Mesendoderm (in vitro differentiated cells): ENCODE data around the gene GGT7.
"Not testable (repeated sequence)": the region's sequence is repeated elsewhere in the genome, so short reads cannot be mapped to it uniquely, and the experiment has no call there.

Experiments
- DNase-seq: peaks from one replicate; pipeline ENCODE4 v3.0.0; 2013
- H2AK5ac ChIP-seq: 2 replicates; pipeline ENCODE4 v1.6.1; 2013; ENCODE audit warnings: low read length, inconsistent platforms
- H2BK120ac ChIP-seq: 2 replicates; pipeline ENCODE4 v1.6.1; 2013; ENCODE audit warnings: low read depth, mild to moderate bottlenecking, low read length, moderate library complexity, mixed read lengths
- H2BK15ac ChIP-seq: replicated peaks from 2 replicates; pipeline ENCODE4 v1.6.1; 2013; ENCODE audit warnings: low read depth, mild to moderate bottlenecking, moderate library complexity
- H2BK5ac ChIP-seq: 2 replicates; pipeline ENCODE4 v1.6.1; 2013; ENCODE audit warnings: low read length, inconsistent platforms
- H3K18ac ChIP-seq: 2 replicates; pipeline ENCODE4 v1.6.1; 2013; ENCODE audit warnings: mild to moderate bottlenecking, low read length, mixed read lengths
- H3K23ac ChIP-seq: one replicate; pipeline ENCODE4 v1.6.1; 2013; ENCODE audit warnings: low read length
- H3K27ac ChIP-seq: 2 replicates; pipeline ENCODE4 v1.5.1; 2013; ENCODE audit warnings: low read depth, mild to moderate bottlenecking, inconsistent platforms, low read length, moderate library complexity
- H3K27me3 ChIP-seq: 2 replicates; pipeline ENCODE4 v1.6.1; 2013; ENCODE audit warnings: low read length, control low read depth, mild to moderate bottlenecking, inconsistent platforms; ENCODE audit not compliant: insufficient read depth, poor library complexity
- H3K36me3 ChIP-seq: 2 replicates; pipeline ENCODE4 v1.6.1; 2013; ENCODE audit warnings: low read length, inconsistent platforms; ENCODE audit not compliant: control insufficient read depth, insufficient read depth
- H3K4ac ChIP-seq: one replicate; pipeline ENCODE4 v1.6.1; 2013; ENCODE audit warnings: low read depth, mild to moderate bottlenecking, low read length, moderate library complexity
- H3K4me1 ChIP-seq: 2 replicates; pipeline ENCODE4 v1.6.1; 2013; ENCODE audit warnings: low read depth, low read length, inconsistent platforms; ENCODE audit not compliant: control insufficient read depth
- H3K4me2 ChIP-seq: 2 replicates; pipeline ENCODE4 v1.6.1; 2013; ENCODE audit warnings: low read length
- H3K4me3 ChIP-seq: 2 replicates; pipeline ENCODE4 v1.5.1; 2013; ENCODE audit warnings: mild to moderate bottlenecking, low read length
- H3K56ac ChIP-seq: one replicate; pipeline ENCODE4 v1.6.1; 2013; ENCODE audit warnings: low read length
- H3K79me1 ChIP-seq: 2 replicates; pipeline ENCODE4 v1.6.1; 2013; ENCODE audit warnings: low read length, inconsistent platforms
- H3K79me2 ChIP-seq: 2 replicates; pipeline ENCODE4 v1.6.1; 2013; ENCODE audit warnings: mild to moderate bottlenecking, low read length; ENCODE audit not compliant: control insufficient read depth, insufficient read depth
- H3K9ac ChIP-seq: 2 replicates; pipeline ENCODE4 v1.6.1; 2013; ENCODE audit warnings: low read length, inconsistent platforms
- H4K5ac ChIP-seq: one replicate; pipeline ENCODE4 v1.6.1; 2013; ENCODE audit warnings: low read length
- H4K8ac ChIP-seq: one replicate; pipeline ENCODE4 v1.6.1; 2013; ENCODE audit warnings: low read depth, mild to moderate bottlenecking, control low read depth, low read length, moderate library complexity
- WGBS: extraction: QIAGEN DNeasy Blood & Tissue Kit; methylation state at CpG from one replicate; pipeline ENCODE4 v1.1.7; 2013; ENCODE audit warnings: low lambda C conversion rate, missing lambda C conversion rate; ENCODE audit not compliant: insufficient coverage; ENCODE audit errors: extremely low coverage; 5-methylcytosine and 5-hydroxymethylcytosine counted together

Gene GGT7

GRCh38 chr20:34915131-34915530 is 42.5 kb upstream of the GGT7 start:
- H3K27ac ChIP-seq: no peak overlapping the region
- no peak overlapping the region for H2AK5ac ChIP-seq
- H2BK15ac ChIP-seq: no peak overlapping the region
- no peak overlapping the region for H3K4me3 ChIP-seq
- WGBS: no CpG with 5 or more reads among the region's 4 CpGs
- no peak overlapping the region for H3K9ac ChIP-seq
- H3K4me2 ChIP-seq: no peak overlapping the region
- no peak overlapping the region for H3K23ac ChIP-seq
- H3K79me1 ChIP-seq: no peaks in the 10 kb centered on the region
- H3K4me1 ChIP-seq: no peaks in the 10 kb centered on the region
- no peaks in the 10 kb centered on the region for H3K27me3 ChIP-seq
- no peak overlapping the region for H2BK5ac ChIP-seq
- H4K8ac ChIP-seq: no peak overlapping the region
- no peak overlapping the region for H3K56ac ChIP-seq
- H4K5ac ChIP-seq: no peak overlapping the region
- no peak overlapping the region for H3K18ac ChIP-seq
- no peaks in the 10 kb centered on the region for H3K36me3 ChIP-seq
- no peak overlapping the region for H2BK120ac ChIP-seq
- H3K4ac ChIP-seq: no peak overlapping the region
- H3K79me2 ChIP-seq: no peaks in the 10 kb centered on the region
- no peak for DNase-seq

DNA sequence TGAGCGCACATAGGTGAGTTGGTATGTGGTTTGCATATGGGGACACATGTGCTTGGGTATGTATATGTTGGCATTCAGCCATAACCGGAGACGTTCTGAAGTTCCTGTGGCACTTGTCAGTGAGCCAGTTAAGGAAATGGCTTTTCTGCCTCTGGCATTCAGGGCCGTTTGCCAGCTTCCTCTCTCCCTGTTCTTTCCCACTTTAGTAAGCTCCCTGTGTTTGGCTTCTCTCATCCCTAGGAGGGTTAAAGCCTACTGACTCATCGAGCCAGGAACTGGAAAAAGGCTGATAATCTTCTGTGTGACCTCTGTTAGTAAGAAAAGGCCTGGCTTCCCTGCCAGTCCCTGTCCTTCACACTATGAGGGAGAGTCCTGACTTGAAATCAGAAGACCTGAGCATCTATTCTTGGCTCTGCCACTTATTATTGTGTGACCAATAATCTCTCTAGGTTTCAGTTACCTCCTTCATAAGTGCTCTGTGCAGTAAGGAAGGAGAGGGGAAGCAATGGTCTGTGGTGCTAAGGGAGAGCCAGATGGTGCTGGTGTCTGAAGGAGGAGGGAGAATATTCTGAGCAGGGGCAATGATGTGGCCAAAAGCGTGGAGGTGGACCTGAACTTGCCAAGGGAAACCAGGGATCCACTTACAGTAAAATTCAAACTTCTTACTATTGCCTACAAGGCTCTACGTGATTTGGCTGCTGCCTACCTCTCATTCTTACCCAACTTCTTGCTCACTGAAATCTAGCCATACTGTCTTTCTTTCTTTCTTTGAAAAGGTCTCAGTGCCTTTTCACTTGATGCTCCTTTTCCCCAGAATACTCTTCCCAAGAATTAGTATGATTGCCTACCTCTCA is 35.2 kb upstream of the GGT7 start:
- no peaks in the 10 kb centered on the region for H3K4me1 ChIP-seq
- H2BK15ac ChIP-seq: no peak overlapping the region
- H3K23ac ChIP-seq: no peak overlapping the region
- no peaks in the 10 kb centered on the region for H3K79me2 ChIP-seq
- H4K8ac ChIP-seq: no peak overlapping the region
- no peak overlapping the region for H4K5ac ChIP-seq
- no CpG with 5 or more reads among the region's 7 CpGs for WGBS
- H3K9ac ChIP-seq: no peak overlapping the region
- H3K27ac ChIP-seq: no peak overlapping the region
- DNase-seq: no peak
- H3K4ac ChIP-seq: no peak overlapping the region
- no peak overlapping the region for H3K4me2 ChIP-seq
- H3K4me3 ChIP-seq: no peak overlapping the region
- H2AK5ac ChIP-seq: no peak overlapping the region
- H3K79me1 ChIP-seq: no peaks in the 10 kb centered on the region
- H3K27me3 ChIP-seq: no peaks in the 10 kb centered on the region
- no peaks in the 10 kb centered on the region for H3K36me3 ChIP-seq
- no peak overlapping the region for H2BK5ac ChIP-seq
- no peak overlapping the region for H2BK120ac ChIP-seq
- H3K56ac ChIP-seq: no peak overlapping the region
- H3K18ac ChIP-seq: no peak overlapping the region

DNA sequence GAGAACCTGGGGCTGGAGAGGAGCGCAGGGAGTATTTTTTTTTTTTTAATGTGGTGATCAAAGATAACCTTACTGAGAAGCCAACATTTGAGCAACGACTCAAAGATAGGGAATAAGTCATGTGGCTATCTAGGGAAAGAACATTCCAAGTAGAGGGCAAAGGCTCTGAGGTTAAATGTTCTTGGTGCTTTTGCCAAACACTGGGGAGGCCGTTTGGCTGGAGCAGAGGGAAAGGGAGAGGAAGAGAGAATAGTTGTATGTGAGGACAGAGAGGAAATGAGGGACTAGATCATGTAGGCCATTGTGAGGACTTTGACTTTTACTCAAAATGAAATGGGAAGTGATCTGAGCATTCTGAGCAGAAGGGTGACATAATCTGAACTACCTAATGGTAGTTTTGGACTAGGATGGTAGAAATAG is 31.6 kb upstream of the GGT7 start:
- no peak for DNase-seq
- H2BK15ac ChIP-seq: no peak overlapping the region
- no peaks in the 10 kb centered on the region for H3K27me3 ChIP-seq
- H3K4me1 ChIP-seq: no peaks in the 10 kb centered on the region
- no peaks in the 10 kb centered on the region for H3K79me1 ChIP-seq
- H4K8ac ChIP-seq: no peak overlapping the region
- no peaks in the 10 kb centered on the region for H3K79me2 ChIP-seq
- H4K5ac ChIP-seq: no peak overlapping the region
- no peak overlapping the region for H2BK120ac ChIP-seq
- no peaks in the 10 kb centered on the region for H3K36me3 ChIP-seq
- H2BK5ac ChIP-seq: no peak overlapping the region
- WGBS: no CpG with 5 or more reads among the region's 3 CpGs
- no peak overlapping the region for H3K4ac ChIP-seq
- H3K23ac ChIP-seq: no peak overlapping the region
- H2AK5ac ChIP-seq: no peak overlapping the region
- no peak overlapping the region for H3K18ac ChIP-seq
- H3K27ac ChIP-seq: no peak overlapping the region
- H3K56ac ChIP-seq: no peak overlapping the region
- no peak overlapping the region for H3K9ac ChIP-seq
- no peak overlapping the region for H3K4me2 ChIP-seq
- no peak overlapping the region for H3K4me3 ChIP-seq

DNA sequence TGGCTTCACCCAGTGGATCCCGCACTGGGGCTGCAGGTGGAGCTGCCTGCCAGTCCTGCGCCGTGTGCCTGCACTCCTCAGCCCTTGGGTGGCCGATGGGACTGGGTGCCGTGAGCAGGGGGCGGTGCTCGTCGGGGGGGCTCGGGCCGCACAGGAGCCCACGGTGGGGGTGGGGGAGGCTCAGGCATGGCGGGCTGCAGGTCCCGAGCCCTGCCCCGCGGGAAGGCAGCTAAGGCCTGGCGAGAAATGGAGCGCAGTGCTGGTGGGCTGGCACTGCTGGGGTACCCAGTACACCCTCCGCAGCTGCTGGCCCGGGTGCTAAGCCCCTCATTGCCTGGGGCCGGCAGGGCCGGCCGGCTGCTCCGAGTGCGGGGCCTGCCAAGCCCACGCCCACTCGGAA is 26.1 kb upstream of the GGT7 start:
- WGBS: no CpG with 5 or more reads among the region's 26 CpGs
- H2BK120ac ChIP-seq, H3K36me3 ChIP-seq, H3K56ac ChIP-seq, H3K27ac ChIP-seq, H4K8ac ChIP-seq, H3K4me1 ChIP-seq, H3K27me3 ChIP-seq, H3K4ac ChIP-seq, H4K5ac ChIP-seq, H2AK5ac ChIP-seq, H2BK15ac ChIP-seq, DNase-seq, H3K4me2 ChIP-seq, H3K9ac ChIP-seq, H3K23ac ChIP-seq, H2BK5ac ChIP-seq, H3K79me1 ChIP-seq, H3K18ac ChIP-seq, H3K79me2 ChIP-seq, H3K4me3 ChIP-seq: not testable (repeated sequence)

DNA sequence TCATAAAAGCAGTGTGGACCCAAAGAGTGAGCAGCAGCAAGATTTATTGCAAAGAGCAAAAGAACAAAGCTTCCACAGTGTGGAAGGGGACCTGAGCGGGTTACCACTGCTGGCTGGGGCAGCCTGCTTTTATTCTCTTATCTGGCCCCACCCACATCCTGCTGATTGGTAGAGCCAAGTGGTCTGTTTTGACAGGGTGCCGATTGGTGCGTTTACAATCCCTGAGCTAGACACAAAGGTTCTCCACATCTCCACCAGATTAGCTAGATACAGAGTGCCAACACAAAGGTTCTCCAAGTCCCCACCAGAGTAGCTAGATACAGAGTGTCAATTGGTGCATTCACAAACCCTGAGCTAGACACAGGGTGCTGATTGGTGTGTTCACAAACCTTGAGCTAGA is 25.5 kb upstream of the GGT7 start:
- H2BK15ac ChIP-seq, H4K8ac ChIP-seq, H2BK120ac ChIP-seq, H3K56ac ChIP-seq, H3K27ac ChIP-seq, H3K23ac ChIP-seq, H3K36me3 ChIP-seq, H3K18ac ChIP-seq, H2BK5ac ChIP-seq, H3K79me1 ChIP-seq, H4K5ac ChIP-seq, H3K27me3 ChIP-seq, H2AK5ac ChIP-seq, H3K79me2 ChIP-seq, H3K4me3 ChIP-seq, H3K4me1 ChIP-seq, H3K4ac ChIP-seq, H3K9ac ChIP-seq, H3K4me2 ChIP-seq, DNase-seq: not testable (repeated sequence)
- no CpG with 5 or more reads among the region's 3 CpGs for WGBS
